Fibroblast of mammary gland (primary cell): ENCODE measurements around the gene POFUT2.
"Not testable (repeated sequence)": the region's sequence is repeated elsewhere in the genome, so short reads cannot be mapped to it uniquely, and the experiment has no call there.

Experiments
- DNase-seq: peaks from one replicate; pipeline ENCODE4 v3.0.0-alpha.2; 2010; ENCODE audit warnings: low read depth
- H3K4me3 ChIP-seq: 2 replicates; pipeline ENCODE4 v1.5.1; 2011; ENCODE audit warnings: low read depth, mild to moderate bottlenecking, low read length, moderate library complexity; ENCODE audit not compliant: control insufficient read depth
- TF ChIP-seq, protein P1 (sequence below): conservative IDR thresholded peaks from 2 replicates; pipeline ENCODE4 v1.5.1; 2011; ENCODE audit warnings: low read depth, low read length, inconsistent platforms; ENCODE audit not compliant: control insufficient read depth, insufficient read depth

The POFUT2 gene

GRCh38 chr21:45309069-45309986 lies 21.6 kb upstream of the POFUT2 start:
- no peak overlapping the region for H3K4me3 ChIP-seq
- TF ChIP-seq, protein P1, sequence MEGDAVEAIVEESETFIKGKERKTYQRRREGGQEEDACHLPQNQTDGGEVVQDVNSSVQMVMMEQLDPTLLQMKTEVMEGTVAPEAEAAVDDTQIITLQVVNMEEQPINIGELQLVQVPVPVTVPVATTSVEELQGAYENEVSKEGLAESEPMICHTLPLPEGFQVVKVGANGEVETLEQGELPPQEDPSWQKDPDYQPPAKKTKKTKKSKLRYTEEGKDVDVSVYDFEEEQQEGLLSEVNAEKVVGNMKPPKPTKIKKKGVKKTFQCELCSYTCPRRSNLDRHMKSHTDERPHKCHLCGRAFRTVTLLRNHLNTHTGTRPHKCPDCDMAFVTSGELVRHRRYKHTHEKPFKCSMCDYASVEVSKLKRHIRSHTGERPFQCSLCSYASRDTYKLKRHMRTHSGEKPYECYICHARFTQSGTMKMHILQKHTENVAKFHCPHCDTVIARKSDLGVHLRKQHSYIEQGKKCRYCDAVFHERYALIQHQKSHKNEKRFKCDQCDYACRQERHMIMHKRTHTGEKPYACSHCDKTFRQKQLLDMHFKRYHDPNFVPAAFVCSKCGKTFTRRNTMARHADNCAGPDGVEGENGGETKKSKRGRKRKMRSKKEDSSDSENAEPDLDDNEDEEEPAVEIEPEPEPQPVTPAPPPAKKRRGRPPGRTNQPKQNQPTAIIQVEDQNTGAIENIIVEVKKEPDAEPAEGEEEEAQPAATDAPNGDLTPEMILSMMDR = peak; percentile 79
- DNase-seq = peak; percentile 72

GRCh38 chr21:45308194-45309068 lies 20.7 kb upstream of the POFUT2 start:
- TF ChIP-seq, protein P1 = no peak
- peak; percentile 93 for DNase-seq
- no peak overlapping the region for H3K4me3 ChIP-seq

GRCh38 chr21:45307597-45308158 lies 20.0 kb upstream of the POFUT2 start:
- not testable (repeated sequence) for H3K4me3 ChIP-seq

DNA sequence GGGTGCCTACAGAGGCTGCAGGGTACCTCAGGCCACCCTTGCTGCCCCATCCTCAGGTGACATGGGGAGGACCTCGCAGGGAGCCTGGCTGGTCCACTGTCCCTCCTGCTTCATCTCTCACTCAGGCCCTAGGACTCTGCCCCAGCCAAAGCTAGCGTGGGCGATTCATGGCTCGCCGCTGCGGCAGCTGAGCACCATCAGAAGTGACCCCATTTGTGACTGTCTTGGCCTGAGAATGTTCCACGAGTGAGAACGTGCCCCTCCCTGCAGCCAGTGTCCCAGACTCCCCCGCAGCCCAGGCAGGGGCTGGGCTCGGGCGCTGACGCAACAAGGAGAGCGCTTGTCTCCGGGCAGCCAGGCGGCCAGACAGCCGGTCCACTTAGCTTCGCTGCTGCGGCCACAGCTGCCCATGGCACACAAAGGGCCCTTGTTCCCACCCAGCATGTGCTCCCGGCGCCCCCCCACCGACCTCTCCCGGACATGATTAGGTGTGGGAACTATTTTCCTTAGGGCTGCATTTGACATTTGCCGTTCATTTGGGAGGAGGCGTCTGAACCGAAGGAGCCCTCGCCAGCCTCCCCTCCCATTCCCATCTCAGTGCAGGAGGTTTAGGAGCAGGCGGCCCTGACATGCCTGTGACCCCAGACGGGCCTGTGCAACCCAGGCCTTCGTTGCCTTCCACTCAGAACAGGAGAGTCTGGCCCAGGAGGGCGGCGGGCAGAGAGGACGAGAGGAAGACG lies 19.3 kb upstream of the POFUT2 start:
- peak; percentile 93 for DNase-seq
- TF ChIP-seq, protein P1 = no peak
- no peak overlapping the region for H3K4me3 ChIP-seq

More at GRCh38 chr21:45307597-45308158, 20.0 kb upstream of the POFUT2 start:
- not testable (repeated sequence) for DNase-seq

GRCh38 chr21:45306453-45306831 lies 18.7 kb upstream of the POFUT2 start:
- no peak overlapping the region for H3K4me3 ChIP-seq
- DNase-seq = no peak
- TF ChIP-seq, protein P1 = no peak

GRCh38 chr21:45305836-45306235 lies 18.1 kb upstream of the POFUT2 start:
- no peak overlapping the region for H3K4me3 ChIP-seq
- TF ChIP-seq, protein P1 = no peak
- DNase-seq = no peak
